ENCODE measurements around the gene NBPF3.
"Not testable (repeated sequence)": the region's sequence is repeated elsewhere in the genome, so short reads cannot be mapped to it uniquely, and the experiment has no call there.

Gene NBPF3

DNA sequence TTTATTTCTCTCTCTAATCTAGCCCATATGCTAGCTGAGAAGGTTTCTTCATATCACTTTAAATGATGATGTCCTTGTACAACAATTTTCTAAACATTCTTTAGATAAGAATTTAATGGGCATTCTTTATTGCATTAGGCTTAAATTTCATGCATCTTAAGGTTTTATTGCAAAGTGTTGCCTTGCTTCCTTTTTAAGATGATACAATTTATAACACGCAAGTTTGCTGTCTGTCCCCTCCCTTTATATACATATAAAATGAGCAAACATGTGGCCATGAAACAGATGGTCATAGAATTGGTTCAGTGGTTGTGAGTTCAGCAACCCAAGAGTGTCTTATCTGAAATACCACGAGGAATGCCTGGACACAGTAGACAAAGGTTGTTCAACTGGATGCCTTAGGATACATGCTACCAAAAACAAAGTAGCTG, 12.1 kb downstream of the NBPF3 start:
- no peak overlapping the region for H3K9ac ChIP-seq (ENCODE audit: insufficient read length)
- TF ChIP-seq FOXP2 (optimal IDR thresholded peaks at IDR 0.05; ENCODE audit: control extremely low read depth, extremely low read length, insufficient read depth) (no peak), POLR2AphosphoS5 (IDR thresholded peaks at IDR 0.05; ENCODE audit: borderline replicate concordance, low read depth, low read length) (no peak; the same call in 1 of the 2 replicates), EZH2 (IDR thresholded peaks at IDR 0.05) (no peak)
- H3K4me3 ChIP-seq, result no peak overlapping the region; the same call in 1 of the 2 replicates
- H3K27ac ChIP-seq, result peak overlapping the region; percentile 87
- H3K36me3 ChIP-seq (ENCODE audit: insufficient read depth, low read length), result peaks cover 36% of the 10 kb centered on the region
- no peaks in the 10 kb centered on the region for H3K9me3 ChIP-seq (ENCODE audit: low read depth, low read length)
- DNase-seq (ENCODE audit: low read depth, low spot score), result peak; percentile 30

DNA sequence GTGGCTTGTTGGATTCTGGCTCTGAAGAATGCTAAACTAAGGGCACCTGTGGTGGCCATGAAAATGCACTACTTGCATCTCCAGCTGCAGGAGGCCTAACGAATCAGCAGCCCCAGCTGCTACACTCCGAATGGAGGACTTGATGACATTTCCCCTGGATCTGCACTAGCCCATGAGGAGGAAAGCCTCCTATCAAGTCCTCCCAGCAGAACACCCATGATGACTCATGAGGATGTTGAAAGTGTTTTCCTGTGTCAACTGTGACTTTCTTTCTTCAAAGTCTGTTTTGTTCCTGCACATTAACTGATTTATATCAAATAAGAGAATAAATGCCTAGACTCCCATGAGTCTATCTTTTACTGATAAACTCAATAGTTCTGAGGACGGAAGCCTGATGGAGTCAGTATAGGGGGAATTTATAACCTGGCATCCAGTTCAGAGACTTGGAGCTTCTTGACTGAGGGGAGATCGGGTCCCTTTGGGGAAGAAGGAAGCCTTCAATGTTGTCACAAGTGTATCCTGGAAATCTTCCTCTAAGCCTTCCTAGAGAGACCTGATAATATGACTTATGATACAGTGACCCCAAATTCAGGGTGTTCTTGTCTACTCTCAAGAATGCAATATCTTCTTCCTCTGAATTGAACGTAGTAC, 14.2 kb downstream of the NBPF3 start:
- peak; percentile 52 for DNase-seq (ENCODE audit: low read depth, low spot score)
- not testable (repeated sequence) for H3K9me3 ChIP-seq (ENCODE audit: low read depth, low read length); H3K9ac ChIP-seq (ENCODE audit: insufficient read length); H3K4me3 ChIP-seq
- H3K27ac ChIP-seq, result peak overlapping the region; percentile 80; the same call in 1 of the 2 replicates
- peaks cover 19% of the 10 kb centered on the region for H3K36me3 ChIP-seq (ENCODE audit: insufficient read depth, low read length)

DNA sequence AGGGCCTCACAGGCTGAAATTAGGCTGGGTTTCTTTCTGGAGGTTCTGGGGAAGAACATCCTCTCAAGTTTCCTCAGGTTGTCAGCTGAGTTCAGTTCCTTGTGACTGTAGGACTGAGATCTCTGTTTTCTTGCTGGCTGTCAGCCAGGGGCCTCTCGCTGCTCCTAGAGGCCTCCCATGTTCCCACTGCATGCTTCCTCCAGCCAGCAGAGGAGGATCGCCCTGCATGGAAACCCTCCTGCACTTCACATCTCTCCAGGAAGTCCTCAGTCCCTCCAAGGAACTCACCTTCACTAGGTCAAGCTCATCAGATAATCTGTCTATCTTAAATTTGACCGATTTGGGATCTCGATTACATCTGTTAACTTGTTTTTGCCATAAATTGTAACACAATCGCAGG, 15.0 kb downstream of the NBPF3 start:
- H3K27ac ChIP-seq; DNase-seq (ENCODE audit: low read depth, low spot score); H3K9ac ChIP-seq (ENCODE audit: insufficient read length); H3K9me3 ChIP-seq (ENCODE audit: low read depth, low read length); H3K4me3 ChIP-seq: not testable (repeated sequence)
- H3K36me3 ChIP-seq (ENCODE audit: insufficient read depth, low read length), result peaks cover 17% of the 10 kb centered on the region

GRCh38 chr1:21457654-21458053, 17.7 kb downstream of the NBPF3 start:
- TF ChIP-seq EZH2 (IDR thresholded peaks at IDR 0.05) (no peak), POLR2AphosphoS5 (IDR thresholded peaks at IDR 0.05; ENCODE audit: borderline replicate concordance, low read depth, low read length) (no peak), FOXP2 (optimal IDR thresholded peaks at IDR 0.05; ENCODE audit: control extremely low read depth, extremely low read length, insufficient read depth) (no peak)
- DNase-seq (ENCODE audit: low read depth, low spot score), result no peak

DNA sequence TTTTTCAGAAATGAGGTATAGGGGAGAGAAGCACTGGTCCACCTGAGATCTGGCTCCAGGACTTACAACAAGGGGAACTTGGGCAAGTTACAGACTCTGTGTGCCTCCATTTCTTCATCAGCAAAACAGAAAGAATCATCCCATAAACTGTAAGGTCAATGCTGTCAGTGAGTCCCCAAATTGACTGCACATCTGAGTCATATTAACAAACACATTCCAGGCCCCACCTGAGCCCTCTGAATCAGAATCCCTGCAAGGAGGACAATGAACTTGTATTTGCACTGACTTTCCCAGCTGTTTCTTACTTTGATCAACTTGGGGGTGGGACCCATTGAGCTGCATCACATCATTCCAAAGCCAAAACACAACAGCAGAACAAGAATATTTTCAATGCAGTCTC, 25.2 kb downstream of the NBPF3 start:
- not testable (repeated sequence) for DNase-seq (ENCODE audit: low read depth, low spot score); H3K27ac ChIP-seq; H3K4me3 ChIP-seq; H3K36me3 ChIP-seq (ENCODE audit: insufficient read depth, low read length); H3K9ac ChIP-seq (ENCODE audit: insufficient read length); H3K9me3 ChIP-seq (ENCODE audit: low read depth, low read length)

More at GRCh38 chr1:21457654-21458053, 17.7 kb downstream of the NBPF3 start:
- Histone ChIP-seq H3K4me3 (no peak overlapping the region), H3K9ac (ENCODE audit: insufficient read length) (no peak overlapping the region), H3K27ac (0 out of 2 replicates have a peak overlapping the region, but pooled peaks have one; percentile 21), H3K9me3 (ENCODE audit: low read depth, low read length) (no peaks in the 10 kb centered on the region), H3K36me3 (ENCODE audit: insufficient read depth, low read length) (peaks cover 9% of the 10 kb centered on the region)

GRCh38 chr1:21467946-21468345, 28.0 kb downstream of the NBPF3 start:
- H3K9ac ChIP-seq (ENCODE audit: insufficient read length); H3K9me3 ChIP-seq (ENCODE audit: low read depth, low read length); H3K27ac ChIP-seq; H3K4me3 ChIP-seq; DNase-seq (ENCODE audit: low read depth, low spot score); H3K36me3 ChIP-seq (ENCODE audit: insufficient read depth, low read length): not testable (repeated sequence)

GRCh38 chr1:21468599-21468998, 28.7 kb downstream of the NBPF3 start:
- H3K27ac ChIP-seq, result no peak overlapping the region
- DNase-seq (ENCODE audit: low read depth, low spot score), result no peak
- H3K4me3 ChIP-seq, result no peak overlapping the region
- H3K9me3 ChIP-seq (ENCODE audit: low read depth, low read length), result no peaks in the 10 kb centered on the region
- TF ChIP-seq EZH2 (IDR thresholded peaks at IDR 0.05), result no peak
- peaks cover 14% of the 10 kb centered on the region; the same call in 1 of the 2 replicates for H3K36me3 ChIP-seq (ENCODE audit: insufficient read depth, low read length)
- H3K9ac ChIP-seq (ENCODE audit: insufficient read length), result no peak overlapping the region

DNA sequence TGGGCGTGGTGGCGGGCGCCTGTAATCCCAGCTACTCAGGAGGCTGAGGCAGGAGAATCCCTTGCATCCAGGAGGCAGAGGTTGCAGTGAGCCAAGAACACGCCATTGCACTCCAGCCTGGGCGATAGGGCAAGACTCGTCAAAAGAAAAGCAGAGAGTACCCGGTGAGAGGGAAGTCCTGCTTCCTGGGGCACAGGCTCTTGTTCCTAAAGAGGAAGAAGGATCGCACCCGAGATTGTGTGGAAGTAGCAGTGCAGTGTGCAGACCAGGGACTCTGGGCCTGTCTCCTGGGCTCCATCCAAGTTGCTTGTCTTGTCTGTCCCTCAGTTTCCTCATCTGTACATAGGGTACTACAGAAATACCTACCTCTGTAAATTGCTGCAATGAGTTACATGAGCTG, 29.6 kb downstream of the NBPF3 start:
- DNase-seq (ENCODE audit: low read depth, low spot score), result no peak
- peaks cover 15% of the 10 kb centered on the region; the same call in 1 of the 2 replicates for H3K36me3 ChIP-seq (ENCODE audit: insufficient read depth, low read length)
- H3K9me3 ChIP-seq (ENCODE audit: low read depth, low read length), result no peaks in the 10 kb centered on the region
- H3K27ac ChIP-seq, result no peak overlapping the region
- H3K4me3 ChIP-seq, result no peak overlapping the region
- no peak for TF ChIP-seq FOXP2 (optimal IDR thresholded peaks at IDR 0.05; ENCODE audit: control extremely low read depth, extremely low read length, insufficient read depth)
- TF ChIP-seq EZH2 (IDR thresholded peaks at IDR 0.05), result no peak
- TF ChIP-seq POLR2AphosphoS5 (IDR thresholded peaks at IDR 0.05; ENCODE audit: borderline replicate concordance, low read depth, low read length), result no peak
- H3K9ac ChIP-seq (ENCODE audit: insufficient read length), result no peak overlapping the region

DNA sequence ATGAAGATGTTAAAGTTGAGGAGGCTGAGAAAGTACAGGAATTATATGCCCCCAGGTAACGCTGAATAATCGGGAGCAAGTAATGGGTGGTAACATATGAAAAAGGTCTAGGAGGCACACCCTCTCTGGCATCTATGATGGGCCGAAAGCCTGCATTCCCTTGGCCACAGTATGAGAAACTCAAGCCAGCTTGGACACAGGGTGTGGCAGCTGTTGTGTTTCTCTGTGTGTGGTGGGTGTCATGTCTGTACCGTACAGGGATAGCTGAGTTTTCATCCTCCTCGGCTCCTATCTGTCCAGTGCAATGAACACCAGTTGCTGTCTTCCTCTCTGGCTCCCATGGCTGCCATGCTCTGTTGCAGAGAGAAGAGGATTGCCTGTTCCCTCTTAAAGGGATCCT, 32.9 kb downstream of the NBPF3 start:
- no peak for DNase-seq (ENCODE audit: low read depth, low spot score)
- Histone ChIP-seq H3K27ac (no peak overlapping the region), H3K9ac (ENCODE audit: insufficient read length) (no peak overlapping the region), H3K9me3 (ENCODE audit: low read depth, low read length) (no peaks in the 10 kb centered on the region), H3K4me3 (no peak overlapping the region), H3K36me3 (ENCODE audit: insufficient read depth, low read length) (peaks cover 22% of the 10 kb centered on the region; the same call in 1 of the 2 replicates)
- no peak for TF ChIP-seq POLR2AphosphoS5 (IDR thresholded peaks at IDR 0.05; ENCODE audit: borderline replicate concordance, low read depth, low read length)

GRCh38 chr1:21478356-21478755, 38.4 kb downstream of the NBPF3 start:
- TF ChIP-seq POLR2AphosphoS5 (IDR thresholded peaks at IDR 0.05; ENCODE audit: borderline replicate concordance, low read depth, low read length), result no peak
- TF ChIP-seq FOXP2 (optimal IDR thresholded peaks at IDR 0.05; ENCODE audit: control extremely low read depth, extremely low read length, insufficient read depth), result no peak
- TF ChIP-seq EZH2 (IDR thresholded peaks at IDR 0.05), result no peak
- no peak overlapping the region for H3K27ac ChIP-seq
- no peak overlapping the region for H3K9ac ChIP-seq (ENCODE audit: insufficient read length)
- no peak overlapping the region for H3K4me3 ChIP-seq
- H3K36me3 ChIP-seq (ENCODE audit: insufficient read depth, low read length), result peaks cover 29% of the 10 kb centered on the region; the same call in 1 of the 2 replicates
- DNase-seq (ENCODE audit: low read depth, low spot score), result no peak
- H3K9me3 ChIP-seq (ENCODE audit: low read depth, low read length), result no peaks in the 10 kb centered on the region

DNA sequence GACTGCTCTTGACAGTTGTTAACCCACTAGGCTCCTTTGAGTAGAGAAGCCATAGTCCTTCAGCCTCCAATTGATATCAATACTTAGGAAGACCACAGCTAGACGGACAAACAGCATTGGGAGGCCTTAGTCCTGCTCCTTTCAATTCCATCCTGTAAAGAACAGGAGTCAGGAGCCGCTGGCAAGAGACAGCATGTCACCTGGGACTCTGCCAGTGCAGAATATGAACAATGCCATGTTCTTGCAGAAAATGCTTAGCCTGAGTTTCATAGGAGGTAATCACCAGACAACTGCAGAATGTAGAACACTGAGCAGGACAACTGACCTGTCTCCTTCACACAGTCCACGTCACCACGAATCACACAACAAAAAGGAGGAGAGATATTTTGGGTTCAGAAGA, 43.9 kb downstream of the NBPF3 start:
- not testable (repeated sequence) for H3K36me3 ChIP-seq (ENCODE audit: insufficient read depth, low read length); H3K9ac ChIP-seq (ENCODE audit: insufficient read length); DNase-seq (ENCODE audit: low read depth, low spot score); H3K4me3 ChIP-seq; H3K27ac ChIP-seq; H3K9me3 ChIP-seq (ENCODE audit: low read depth, low read length)

Measured in SK-N-MC (cell line).